Measurements from ENCODE around the gene JMY. TPM values are rescaled to one million over a fixed set of nuclear protein-coding genes. Genes with fewer than 3 reads are reported as not detected.

JMY gene
- total RNA-seq, 2 experiments from 2014 or later: 73.3 to 73.5 TPM

DNA sequence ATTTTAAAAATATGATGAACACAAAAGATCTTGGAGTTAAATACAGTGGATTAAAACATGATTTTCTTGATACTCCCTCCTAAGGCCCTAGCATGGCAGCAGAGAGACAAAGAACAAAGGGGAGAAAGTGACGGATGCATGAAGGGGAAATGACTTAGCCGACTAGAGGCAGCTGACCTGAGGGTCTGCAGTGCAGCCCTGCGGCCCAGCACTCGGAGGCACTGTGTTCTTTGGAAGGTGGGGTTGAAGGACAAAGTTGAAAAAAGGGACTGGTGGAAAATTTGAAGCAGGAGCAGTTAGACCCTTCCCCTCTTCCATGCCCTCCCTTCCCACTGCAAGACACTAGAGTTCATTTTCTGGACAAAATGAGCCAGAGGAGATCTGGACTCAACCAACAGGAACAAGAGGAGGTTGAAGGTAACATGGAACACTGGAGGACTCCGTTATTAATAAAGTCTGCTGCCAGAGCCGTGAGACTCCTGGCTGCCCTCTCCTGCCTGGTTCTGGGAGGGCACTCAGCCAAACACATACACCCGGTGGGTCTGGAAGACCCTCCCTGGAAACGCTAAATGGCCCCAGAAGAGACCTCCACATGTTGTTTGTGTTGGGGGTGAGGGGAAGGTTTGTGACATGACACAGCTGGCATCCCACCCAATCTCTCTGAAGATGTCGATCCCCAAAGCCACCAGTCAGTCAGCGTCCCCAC, 98.1 kb downstream of the JMY start:
- H3K9me3 Mint-ChIP-seq: peaks cover 5% of the 10 kb centered on the region
- Histone ChIP-seq H3K27me3 (ENCODE audit: control insufficient read depth in 1 of 2, insufficient read depth in 2 of 2, low read length in 2 of 2) (no peaks in the 10 kb centered on the region), H3K36me3 (ENCODE audit: insufficient read depth, low read length) (no peaks in the 10 kb centered on the region), H3K9me3 (ENCODE audit: control insufficient read depth in 1 of 2, insufficient read depth in 1 of 2, low read length in 2 of 2) (peaks cover 0 to 10% of the 10 kb centered on the region in 2 experiments), H3K4me1 (ENCODE audit: insufficient read depth, low read length) (no peaks in the 10 kb centered on the region), H3K4me3 (ENCODE audit: low read length) (no peak overlapping the region), H3K27ac (ENCODE audit: low read depth in 1 of 2, low read length in 2 of 2) (no peak overlapping the region)
- intact Hi-C loops (cut with DNase I, micrococcal nuclease): no loop called here
- H3K27ac Mint-ChIP-seq: no peak overlapping the region
- H3K36me3 Mint-ChIP-seq (ENCODE audit: low read depth): no peaks in the 10 kb centered on the region
- peaks cover 7% of the 10 kb centered on the region for H3K27me3 Mint-ChIP-seq
- no peak for ATAC-seq (ENCODE audit: poor library complexity)
- ChIA-PET CTCF (no interaction called here), POLR2A (no interaction called here)
- no peak overlapping the region for H3K4me3 Mint-ChIP-seq
- TF ChIP-seq, protein P1, sequence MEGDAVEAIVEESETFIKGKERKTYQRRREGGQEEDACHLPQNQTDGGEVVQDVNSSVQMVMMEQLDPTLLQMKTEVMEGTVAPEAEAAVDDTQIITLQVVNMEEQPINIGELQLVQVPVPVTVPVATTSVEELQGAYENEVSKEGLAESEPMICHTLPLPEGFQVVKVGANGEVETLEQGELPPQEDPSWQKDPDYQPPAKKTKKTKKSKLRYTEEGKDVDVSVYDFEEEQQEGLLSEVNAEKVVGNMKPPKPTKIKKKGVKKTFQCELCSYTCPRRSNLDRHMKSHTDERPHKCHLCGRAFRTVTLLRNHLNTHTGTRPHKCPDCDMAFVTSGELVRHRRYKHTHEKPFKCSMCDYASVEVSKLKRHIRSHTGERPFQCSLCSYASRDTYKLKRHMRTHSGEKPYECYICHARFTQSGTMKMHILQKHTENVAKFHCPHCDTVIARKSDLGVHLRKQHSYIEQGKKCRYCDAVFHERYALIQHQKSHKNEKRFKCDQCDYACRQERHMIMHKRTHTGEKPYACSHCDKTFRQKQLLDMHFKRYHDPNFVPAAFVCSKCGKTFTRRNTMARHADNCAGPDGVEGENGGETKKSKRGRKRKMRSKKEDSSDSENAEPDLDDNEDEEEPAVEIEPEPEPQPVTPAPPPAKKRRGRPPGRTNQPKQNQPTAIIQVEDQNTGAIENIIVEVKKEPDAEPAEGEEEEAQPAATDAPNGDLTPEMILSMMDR (IDR thresholded peaks at IDR 0.05): no peak
- H3K4me1 Mint-ChIP-seq (ENCODE audit: low read depth): no peaks in the 10 kb centered on the region
- no peak for DNase-seq

DNA sequence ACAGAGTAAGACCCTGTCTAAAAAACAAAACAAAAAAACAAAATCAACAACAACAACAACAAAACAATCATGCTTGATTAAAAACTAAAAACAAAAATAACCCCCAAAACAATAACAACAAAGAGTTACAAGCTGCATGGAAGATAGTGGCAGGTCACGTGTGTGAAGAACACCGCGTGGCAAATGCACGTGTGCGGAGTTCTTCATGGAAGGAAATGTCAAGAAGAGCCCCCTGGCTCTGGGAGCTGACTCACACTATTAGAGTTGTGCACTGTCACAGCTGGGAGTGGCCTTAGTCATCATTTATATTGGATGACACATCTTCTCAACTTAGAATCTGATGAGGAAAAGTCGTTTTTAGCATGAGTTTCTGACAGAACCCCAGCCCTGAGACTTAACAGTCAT, 110.5 kb downstream of the JMY start:
- Histone ChIP-seq H3K4me1 (ENCODE audit: insufficient read depth, low read length) (no peaks in the 10 kb centered on the region), H3K9me3 (ENCODE audit: control insufficient read depth in 1 of 2, insufficient read depth in 1 of 2, low read length in 2 of 2) (no peaks in the 10 kb centered on the region), H3K4me3 (ENCODE audit: low read length) (no peak overlapping the region), H3K27ac (ENCODE audit: low read depth in 1 of 2, low read length in 2 of 2) (no peak overlapping the region), H3K36me3 (ENCODE audit: insufficient read depth, low read length) (no peaks in the 10 kb centered on the region), H3K27me3 (ENCODE audit: control insufficient read depth in 1 of 2, insufficient read depth in 2 of 2, low read length in 2 of 2) (no peaks in the 10 kb centered on the region)
- Mint-ChIP-seq H3K4me3 (no peak overlapping the region), H3K9me3 (no peaks in the 10 kb centered on the region), H3K36me3 (ENCODE audit: low read depth) (no peaks in the 10 kb centered on the region), H3K4me1 (ENCODE audit: low read depth) (no peaks in the 10 kb centered on the region), H3K27ac (no peak overlapping the region), H3K27me3 (peaks cover 7% of the 10 kb centered on the region)
- ChIA-PET POLR2A (no interaction called here), CTCF (no interaction called here)
- TF ChIP-seq, protein P1 (IDR thresholded peaks at IDR 0.05): no peak
- no peak for DNase-seq
- ATAC-seq (ENCODE audit: poor library complexity): no peak
- intact Hi-C loops (cut with DNase I, micrococcal nuclease): no loop called here

DNA sequence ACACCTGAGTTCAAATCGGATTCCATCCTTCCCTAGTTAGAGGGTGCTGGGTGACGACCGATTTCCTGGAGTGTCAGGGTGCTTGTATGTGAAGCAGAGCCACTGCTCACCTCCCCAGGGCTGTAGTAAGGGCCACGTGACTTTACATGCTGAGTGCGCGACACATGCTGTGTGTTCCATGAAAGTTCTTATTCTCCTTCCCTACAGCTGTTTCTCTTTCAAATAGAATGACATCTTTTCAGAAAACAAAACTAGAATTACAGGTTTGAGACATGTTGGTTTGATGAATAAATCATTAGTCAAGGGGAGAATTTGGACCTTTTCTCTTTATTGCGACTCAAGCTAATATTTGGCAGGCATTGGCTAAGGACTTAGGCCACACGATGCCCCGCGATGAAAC, 113.1 kb downstream of the JMY start:
- no peaks in the 10 kb centered on the region for H3K9me3 Mint-ChIP-seq
- TF ChIP-seq, protein P1 (IDR thresholded peaks at IDR 0.05): no peak
- no peaks in the 10 kb centered on the region for H3K9me3 ChIP-seq (ENCODE audit: control insufficient read depth in 1 of 2, insufficient read depth in 1 of 2, low read length in 2 of 2)
- H3K4me3 ChIP-seq (ENCODE audit: low read length): no peak overlapping the region
- POLR2A ChIA-PET: no interaction called here
- no peaks in the 10 kb centered on the region for H3K36me3 Mint-ChIP-seq (ENCODE audit: low read depth)
- no peaks in the 10 kb centered on the region for H3K4me1 Mint-ChIP-seq (ENCODE audit: low read depth)
- no peak overlapping the region for H3K27ac ChIP-seq (ENCODE audit: low read depth in 1 of 2, low read length in 2 of 2)
- no peaks in the 10 kb centered on the region for H3K27me3 ChIP-seq (ENCODE audit: control insufficient read depth in 1 of 2, insufficient read depth in 2 of 2, low read length in 2 of 2)
- CTCF ChIA-PET: no interaction called here
- no peaks in the 10 kb centered on the region for H3K36me3 ChIP-seq (ENCODE audit: insufficient read depth, low read length)
- intact Hi-C loops (cut with DNase I, micrococcal nuclease): no loop called here
- H3K27ac Mint-ChIP-seq: no peak overlapping the region
- no peak overlapping the region for H3K4me3 Mint-ChIP-seq
- no peaks in the 10 kb centered on the region for H3K4me1 ChIP-seq (ENCODE audit: insufficient read depth, low read length)
- DNase-seq (no peak), ATAC-seq (ENCODE audit: poor library complexity) (no peak)
- H3K27me3 Mint-ChIP-seq: no peaks in the 10 kb centered on the region

All from CD4-positive, alpha-beta T cell (primary cell).